Common myeloid progenitor, CD34-positive (primary cell): ENCODE results near the gene SNTA1.
A peak's percentile ranks its signal among the peaks of the same experiment; 100 is the strongest.
"Not testable (repeated sequence)": the region's sequence is repeated elsewhere in the genome, so short reads cannot be mapped to it uniquely, and the experiment has no call there.

Source experiments
- CTCF ChIA-PET: fragments of 350-600 bp; sonication (Branson Sonifier 250); formaldehyde crosslinking; loops from one replicate; lab custom pipeline; 2021; ENCODE audit warnings: antibody characterized with exemption; lab: Charles Lee
- POLR2A ChIA-PET: fragments of 350-600 bp; sonication (Branson Sonifier 250); formaldehyde crosslinking; loops from one replicate; lab custom pipeline; 2021; ENCODE audit warnings: antibody characterized with exemption; lab: Charles Lee
- DNase-seq, 3 donors: peaks; one replicate each; pipeline versions ENCODE4 v3.0.0 to v3.0.0-alpha.2; 2013
- H3K27ac ChIP-seq, 2 experiments: 1 replicate in 1 of 2; 2 replicates in 1 of 2; pipeline ENCODE4 v1.7.0; 2013; ENCODE audit warnings: inconsistent platforms in 2 of 2, low read length in 2 of 2, mild to moderate bottlenecking in 2 of 2, low read depth in 1 of 2, moderate library complexity in 1 of 2; ENCODE audit not compliant: severe bottlenecking in 2 of 2, insufficient read depth in 1 of 2, poor library complexity in 1 of 2
- H3K27me3 ChIP-seq, 5 experiments: replicated peaks in 2 of 5; 1 replicate in 3 of 5; 2 replicates in 2 of 5; pipeline versions ENCODE4 v1.6.1 to v1.7.0; 2013; ENCODE audit warnings: low read length in 4 of 5, mild to moderate bottlenecking in 2 of 5, moderate library complexity in 2 of 5, inconsistent platforms in 1 of 5; ENCODE audit not compliant: insufficient read depth in 5 of 5, control insufficient read depth in 4 of 5
- H3K36me3 ChIP-seq, 4 experiments: 1 replicate in 2 of 4; 2 replicates in 2 of 4; pipeline versions ENCODE4 v1.6.1 to v1.7.0; 2013; ENCODE audit warnings: low read length in 3 of 4, control low read depth in 1 of 4, mild to moderate bottlenecking in 1 of 4; ENCODE audit not compliant: control insufficient read depth in 4 of 4, insufficient read depth in 4 of 4
- H3K4me1 ChIP-seq, 4 experiments: 1 replicate in 3 of 4; 2 replicates in 1 of 4; pipeline versions ENCODE4 v1.6.1 to v1.7.1; 2013; ENCODE audit warnings: low read length in 3 of 4, mild to moderate bottlenecking in 3 of 4, control low read depth in 1 of 4, inconsistent platforms in 1 of 4, moderate library complexity in 1 of 4; ENCODE audit not compliant: control insufficient read depth in 4 of 4, insufficient read depth in 4 of 4; ENCODE audit errors: control extremely low read depth in 1 of 4
- H3K4me3 ChIP-seq, 7 experiments: 1 replicate in 4 of 7; 2 replicates in 3 of 7; pipeline versions ENCODE4 v1.5.1 to v1.7.0; 2013; ENCODE audit warnings: mild to moderate bottlenecking in 7 of 7, low read length in 6 of 7, moderate library complexity in 6 of 7, inconsistent platforms in 2 of 7, low read depth in 2 of 7, control low read depth in 1 of 7; ENCODE audit not compliant: insufficient read depth in 4 of 7, control insufficient read depth in 1 of 7; ENCODE audit errors: extremely low read depth in 1 of 7
- H3K9me3 ChIP-seq, 5 experiments: 1 replicate in 4 of 5; 2 replicates in 1 of 5; pipeline versions ENCODE4 v1.6.1 to v1.7.1; 2013; ENCODE audit warnings: low read length in 4 of 5, mild to moderate bottlenecking in 2 of 5, inconsistent platforms in 1 of 5, low read depth in 1 of 5, moderate library complexity in 1 of 5; ENCODE audit not compliant: control insufficient read depth in 4 of 5, insufficient read depth in 2 of 5; ENCODE audit errors: control extremely low read depth in 1 of 5
- WGBS: methylation state at CpG from one replicate; pipeline ENCODE4 v1.1.5; 2013; ENCODE audit not compliant: insufficient coverage; 5-methylcytosine and 5-hydroxymethylcytosine counted together

The SNTA1 gene

GRCh38 chr20:33431797-33432381 is 11.7 kb downstream of the SNTA1 start:
- POLR2A ChIA-PET = interaction anchor here (0.6 kb wide), 1 partner anchor 12 kb away, joined by 3 read pairs; no protein-coding TSS in a partner anchor
- 100% methylated on average over 5 of the region's 5 CpGs for WGBS

GRCh38 chr20:33423875-33424274 is 19.7 kb downstream of the SNTA1 start:
- H3K27ac ChIP-seq, DNase-seq, H3K4me1 ChIP-seq, H3K9me3 ChIP-seq, H3K27me3 ChIP-seq, POLR2A ChIA-PET, H3K36me3 ChIP-seq, CTCF ChIA-PET, H3K4me3 ChIP-seq: not testable (repeated sequence)
- WGBS = 91% methylated on average over 11 of the region's 11 CpGs

More at GRCh38 chr20:33431797-33432381, 11.7 kb downstream of the SNTA1 start:
- H3K27me3 ChIP-seq = no peaks in the 10 kb centered on the region
- no peaks in the 10 kb centered on the region for H3K4me1 ChIP-seq
- no peaks in the 10 kb centered on the region for H3K9me3 ChIP-seq
- CTCF ChIA-PET = interaction anchor here (1.1 kb wide), 1 partner anchor 16 kb away, joined by 3 read pairs; no protein-coding TSS in a partner anchor
- no peak overlapping the region for H3K4me3 ChIP-seq
- no peak overlapping the region for H3K27ac ChIP-seq
- H3K36me3 ChIP-seq = no peaks in the 10 kb centered on the region
- no peak for DNase-seq

- no peaks in the 10 kb centered on the region for H3K36me3 ChIP-seq
Measured at GRCh38 chr20:33423141-33423834, 20.3 kb downstream of the SNTA1 start.

GRCh38 chr20:33419140-33419974 is 24.2 kb downstream of the SNTA1 start:
- DNase-seq = peak in 2 of 3 donors; percentile 47 to 62
- ChIA-PET POLR2A (interaction anchor here (0.6 to 0.7 kb wide), 2 partner anchors 9 to 13 kb away, joined by 3 to 4 read pairs; no protein-coding TSS in a partner anchor), CTCF (interaction anchor here (1.0 kb wide), 1 partner anchor 8 kb away, joined by 3 read pairs; no protein-coding TSS in a partner anchor)
- Histone ChIP-seq H3K4me1 (no peaks in the 10 kb centered on the region), H3K27ac (no peak overlapping the region), H3K36me3 (no peaks in the 10 kb centered on the region), H3K4me3 (no peak overlapping the region), H3K27me3 (no peaks in the 10 kb centered on the region), H3K9me3 (no peaks in the 10 kb centered on the region)
- 56% methylated on average over 6 of the region's 7 CpGs for whole genome bisulfite sequencing

More at GRCh38 chr20:33423141-33423834, 20.3 kb downstream of the SNTA1 start:
- Histone ChIP-seq H3K27me3 (no peaks in the 10 kb centered on the region), H3K4me3 (no peak overlapping the region), H3K9me3 (no peaks in the 10 kb centered on the region), H3K4me1 (no peaks in the 10 kb centered on the region), H3K27ac (peak overlapping the region in 1 of 2 experiments; percentile 22)
- CTCF ChIA-PET = no interaction called here
- POLR2A ChIA-PET = no interaction called here
- WGBS = 84% methylated on average over 6 of the region's 7 CpGs
- no peak for DNase-seq

- Histone ChIP-seq H3K27ac (no peak overlapping the region), H3K27me3 (no peaks in the 10 kb centered on the region), H3K4me1 (no peaks in the 10 kb centered on the region), H3K36me3 (no peaks in the 10 kb centered on the region), H3K4me3 (no peak overlapping the region), H3K9me3 (no peaks in the 10 kb centered on the region)
- ChIA-PET POLR2A (no interaction called here), CTCF (no interaction called here)
- WGBS = 100% methylated on average over 1 of the region's 3 CpGs
- DNase-seq = no peak
Measured at GRCh38 chr20:33418033-33418432, 25.5 kb downstream of the SNTA1 start.

- DNase-seq = peak; percentile 11 to 42 (median 39)
Measured at GRCh38 chr20:33415948-33416347, 27.6 kb downstream of the SNTA1 start.

More at GRCh38 chr20:33415948-33416347, 27.6 kb downstream of the SNTA1 start:
- Histone ChIP-seq H3K27ac (no peak overlapping the region), H3K9me3 (no peaks in the 10 kb centered on the region), H3K4me3 (no peak overlapping the region), H3K27me3 (no peaks in the 10 kb centered on the region), H3K4me1 (no peaks in the 10 kb centered on the region), H3K36me3 (peaks cover 0 to 4% (median 1%) of the 10 kb centered on the region in 4 experiments)
- ChIA-PET POLR2A (no interaction called here), CTCF (interaction anchor here (0.6 to 1.2 kb wide), 3 partner anchors 29 to 462 kb away, joined by 3 to 4 read pairs (median 4); no protein-coding TSS in a partner anchor)
- 51% methylated on average over 5 of the region's 8 CpGs for WGBS
